Peyer's patch (tissue), 4 donors: ENCODE data around the gene MAP3K15.

Source experiments
- CTCF ChIP-seq, 6 experiments: fragments of 450-650 bp in 4 of 6; fragments of 200-600 bp in 2 of 6; sonication (generic) in 1 of 6; IDR thresholded peaks; one replicate each; pipeline ENCODE4 v1.5.1; 2017 to 2019; ENCODE audit warnings: antibody characterized with exemption in 6 of 6, mild to moderate bottlenecking in 3 of 6, moderate library complexity in 1 of 6
- POLR2A ChIP-seq, 2 donors: fragments of 450-650 bp; IDR thresholded peaks; one replicate each; pipeline ENCODE4 v1.5.1; 2017; ENCODE audit warnings: antibody characterized with exemption in 2 of 2, mild to moderate bottlenecking in 2 of 2, moderate library complexity in 2 of 2

DNA sequence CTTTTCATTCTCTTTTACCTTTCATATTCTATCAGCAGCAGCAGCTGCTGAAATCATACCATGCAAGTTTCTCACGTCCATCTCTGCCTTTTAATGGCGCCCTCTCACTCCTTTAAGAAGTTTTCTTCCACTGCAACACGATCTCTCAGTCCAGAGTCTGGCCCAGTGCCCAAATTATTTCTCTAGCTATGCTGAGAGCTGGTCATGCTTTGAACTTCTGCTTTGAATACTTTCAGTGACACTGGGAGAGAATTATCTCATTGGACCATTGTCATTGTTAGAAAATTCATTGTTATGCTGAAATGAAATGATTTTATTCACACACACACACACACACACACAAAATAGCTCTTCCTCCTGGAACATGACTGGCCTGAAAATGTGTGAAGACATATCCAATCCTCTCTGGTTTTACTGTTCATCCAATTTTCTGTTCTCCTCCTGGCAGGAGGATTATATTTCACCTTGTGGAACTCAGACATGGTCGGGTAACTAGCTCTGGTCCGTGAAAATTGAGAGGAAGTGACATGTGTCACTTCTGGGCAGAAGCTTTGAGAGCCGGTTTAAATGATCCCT is 172.9 kb downstream of the MAP3K15 start:
- no peak for TF ChIP-seq CTCF (IDR thresholded peaks at IDR 0.05)
- TF ChIP-seq POLR2A (IDR thresholded peaks at IDR 0.05): no peak
